Calu3 (cell line): ENCODE measurements around the gene PDE6A. TPM values are rescaled to one million over a fixed set of nuclear protein-coding genes. Genes with fewer than 3 reads are reported as not detected.

Experiments
- BruUV-seq: library from RNA; stranded (reverse); fragments of 400-500 nt; replicated peaks from 2 replicates; lab custom pipeline; 2021; lab: Mats Ljungman, UMichigan
- CTCF ChIA-PET: fragments of 300-600 bp; sonication (Branson Sonifier 250); formaldehyde crosslinking; loops from one replicate; lab custom pipeline; 2022; ENCODE audit warnings: antibody characterized with exemption; lab: Charles Lee
- DNase-seq: peaks from one replicate; pipeline ENCODE4 v3.0.0; 2022
- H3K27ac Mint-ChIP-seq: one replicate; pipeline ENCODE4 v1.8.0; 2022; ENCODE audit warnings: mixed read lengths; ENCODE audit not compliant: unreplicated experiment
- H3K27me3 Mint-ChIP-seq: one replicate; pipeline ENCODE4 v1.8.0; 2022; ENCODE audit warnings: mixed read lengths; ENCODE audit not compliant: unreplicated experiment
- H3K36me3 Mint-ChIP-seq: one replicate; pipeline ENCODE4 v1.8.0; 2022; ENCODE audit warnings: mild to moderate bottlenecking, moderate library complexity, mixed read lengths; ENCODE audit not compliant: insufficient read depth, unreplicated experiment
- H3K4me1 Mint-ChIP-seq: one replicate; pipeline ENCODE4 v1.8.0; 2022; ENCODE audit warnings: mild to moderate bottlenecking, low read depth, mixed read lengths; ENCODE audit not compliant: unreplicated experiment
- H3K4me3 Mint-ChIP-seq: one replicate; pipeline ENCODE4 v1.8.0; 2022; ENCODE audit warnings: mild to moderate bottlenecking, low read depth, moderate library complexity, mixed read lengths; ENCODE audit not compliant: unreplicated experiment
- H3K9me3 Mint-ChIP-seq: one replicate; pipeline ENCODE4 v1.8.0; 2022; ENCODE audit warnings: low read depth, mixed read lengths; ENCODE audit not compliant: unreplicated experiment
- intact Hi-C: fragments of 100-400 bp; cut with micrococcal nuclease; formaldehyde crosslinking; loops from one replicate; pipeline ENCODE4 v1.10.0; 2022; ENCODE audit not compliant: unreplicated experiment
- total RNA-seq: library from RNA; stranded (reverse); gene quantifications from 2 replicates; pipeline ENCODE4 v1.2.3, GENCODE V29; 2022
- TF ChIP-seq, protein P1 (sequence below): fragments of 200-600 bp; IDR thresholded peaks from one replicate; pipeline ENCODE4 v1.8.0; 2022; ENCODE audit warnings: antibody characterized with exemption; ENCODE audit not compliant: unreplicated experiment

Gene PDE6A
- total RNA-seq, 1 experiment from 2014 or later, result not detected

DNA sequence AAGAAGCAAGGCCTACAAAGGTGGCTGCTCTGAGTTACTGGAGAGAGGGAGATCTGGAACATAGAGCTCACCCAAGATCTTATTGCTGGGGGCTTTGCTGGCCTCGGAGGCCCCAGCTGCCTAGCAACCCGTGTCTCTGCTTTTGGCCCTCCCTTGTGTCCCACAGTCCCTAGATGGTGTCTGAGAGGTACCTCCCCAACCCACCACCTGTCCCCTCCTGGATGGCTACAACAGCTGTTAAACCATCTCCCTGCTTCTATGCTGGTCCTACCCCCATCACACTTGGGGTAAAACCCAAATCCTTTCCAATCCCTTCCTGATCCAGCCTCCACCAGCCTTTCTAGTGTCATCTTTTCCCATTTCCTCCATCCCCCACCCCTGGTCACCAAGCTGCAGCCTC is 127.9 kb downstream of the PDE6A start:
- no peak overlapping the region for H3K27ac Mint-ChIP-seq
- no peak overlapping the region for H3K4me3 Mint-ChIP-seq
- H3K36me3 Mint-ChIP-seq, result no peaks in the 10 kb centered on the region
- CTCF ChIA-PET, result interaction anchor here (0.6 to 1.3 kb wide), 3 partner anchors 8 to 185 kb away, joined by 3 to 5 read pairs (median 5); no protein-coding TSS in a partner anchor
- no peaks in the 10 kb centered on the region for H3K4me1 Mint-ChIP-seq
- no peaks in the 10 kb centered on the region for H3K9me3 Mint-ChIP-seq
- intact Hi-C loops, result no loop called here
- TF ChIP-seq, protein P1, sequence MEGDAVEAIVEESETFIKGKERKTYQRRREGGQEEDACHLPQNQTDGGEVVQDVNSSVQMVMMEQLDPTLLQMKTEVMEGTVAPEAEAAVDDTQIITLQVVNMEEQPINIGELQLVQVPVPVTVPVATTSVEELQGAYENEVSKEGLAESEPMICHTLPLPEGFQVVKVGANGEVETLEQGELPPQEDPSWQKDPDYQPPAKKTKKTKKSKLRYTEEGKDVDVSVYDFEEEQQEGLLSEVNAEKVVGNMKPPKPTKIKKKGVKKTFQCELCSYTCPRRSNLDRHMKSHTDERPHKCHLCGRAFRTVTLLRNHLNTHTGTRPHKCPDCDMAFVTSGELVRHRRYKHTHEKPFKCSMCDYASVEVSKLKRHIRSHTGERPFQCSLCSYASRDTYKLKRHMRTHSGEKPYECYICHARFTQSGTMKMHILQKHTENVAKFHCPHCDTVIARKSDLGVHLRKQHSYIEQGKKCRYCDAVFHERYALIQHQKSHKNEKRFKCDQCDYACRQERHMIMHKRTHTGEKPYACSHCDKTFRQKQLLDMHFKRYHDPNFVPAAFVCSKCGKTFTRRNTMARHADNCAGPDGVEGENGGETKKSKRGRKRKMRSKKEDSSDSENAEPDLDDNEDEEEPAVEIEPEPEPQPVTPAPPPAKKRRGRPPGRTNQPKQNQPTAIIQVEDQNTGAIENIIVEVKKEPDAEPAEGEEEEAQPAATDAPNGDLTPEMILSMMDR, result no peak
- no peak for DNase-seq
- H3K27me3 Mint-ChIP-seq, result no peaks in the 10 kb centered on the region
- no TSS peak for BruUV-seq

DNA sequence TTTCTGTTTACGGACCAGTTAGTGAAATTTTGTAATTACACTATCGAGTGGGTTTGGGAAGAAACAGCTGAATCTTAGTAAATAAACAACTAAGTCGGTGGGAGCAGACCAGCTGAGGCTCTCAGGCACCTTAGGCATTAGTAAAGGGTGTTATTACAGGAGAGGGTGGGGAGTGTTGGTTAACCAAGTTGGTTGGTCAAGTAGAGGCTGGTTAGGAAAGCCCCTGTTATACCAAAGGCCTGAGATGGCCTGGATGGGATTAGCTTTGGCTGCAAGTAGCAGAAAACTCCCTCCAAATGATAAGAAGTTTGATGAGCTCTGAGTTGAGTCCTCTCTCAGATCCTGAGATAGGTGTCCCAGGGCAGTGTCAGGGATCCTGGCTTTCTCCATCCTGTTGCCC is 133.1 kb downstream of the PDE6A start:
- no peaks in the 10 kb centered on the region for H3K27me3 Mint-ChIP-seq
- no peaks in the 10 kb centered on the region for H3K4me1 Mint-ChIP-seq
- no peak for DNase-seq
- TF ChIP-seq, protein P1, result no peak
- no peak overlapping the region for H3K4me3 Mint-ChIP-seq
- intact Hi-C loops, result no loop called here
- H3K27ac Mint-ChIP-seq, result no peak overlapping the region
- no TSS peak for BruUV-seq
- no peaks in the 10 kb centered on the region for H3K9me3 Mint-ChIP-seq
- CTCF ChIA-PET, result no interaction called here
- no peaks in the 10 kb centered on the region for H3K36me3 Mint-ChIP-seq

DNA sequence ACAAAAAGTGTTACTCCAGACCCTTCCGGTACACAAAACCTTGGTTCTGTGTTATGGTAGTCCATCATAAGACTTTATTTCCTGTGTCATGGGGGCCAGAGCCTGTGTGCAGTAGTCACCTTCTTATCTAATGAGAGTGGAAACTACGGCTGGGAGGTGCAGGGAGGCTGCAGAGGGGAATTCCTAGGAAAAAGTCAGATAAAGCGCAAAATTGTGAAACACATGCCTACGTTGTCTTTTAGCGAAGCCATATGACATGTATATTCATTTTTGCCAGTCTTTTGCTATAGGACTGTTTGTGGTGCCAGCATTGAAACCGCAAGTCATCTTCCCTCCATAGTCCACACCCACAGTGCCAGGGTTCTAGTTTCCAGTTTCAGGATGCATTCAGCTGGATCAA is 133.7 kb downstream of the PDE6A start:
- CTCF ChIA-PET, result no interaction called here
- H3K9me3 Mint-ChIP-seq, result no peaks in the 10 kb centered on the region
- H3K4me3 Mint-ChIP-seq, result no peak overlapping the region
- H3K27me3 Mint-ChIP-seq, result no peaks in the 10 kb centered on the region
- no peaks in the 10 kb centered on the region for H3K4me1 Mint-ChIP-seq
- no peak overlapping the region for H3K27ac Mint-ChIP-seq
- DNase-seq, result no peak
- intact Hi-C loops, result no loop called here
- BruUV-seq, result no TSS peak
- TF ChIP-seq, protein P1, result no peak
- H3K36me3 Mint-ChIP-seq, result no peaks in the 10 kb centered on the region

DNA sequence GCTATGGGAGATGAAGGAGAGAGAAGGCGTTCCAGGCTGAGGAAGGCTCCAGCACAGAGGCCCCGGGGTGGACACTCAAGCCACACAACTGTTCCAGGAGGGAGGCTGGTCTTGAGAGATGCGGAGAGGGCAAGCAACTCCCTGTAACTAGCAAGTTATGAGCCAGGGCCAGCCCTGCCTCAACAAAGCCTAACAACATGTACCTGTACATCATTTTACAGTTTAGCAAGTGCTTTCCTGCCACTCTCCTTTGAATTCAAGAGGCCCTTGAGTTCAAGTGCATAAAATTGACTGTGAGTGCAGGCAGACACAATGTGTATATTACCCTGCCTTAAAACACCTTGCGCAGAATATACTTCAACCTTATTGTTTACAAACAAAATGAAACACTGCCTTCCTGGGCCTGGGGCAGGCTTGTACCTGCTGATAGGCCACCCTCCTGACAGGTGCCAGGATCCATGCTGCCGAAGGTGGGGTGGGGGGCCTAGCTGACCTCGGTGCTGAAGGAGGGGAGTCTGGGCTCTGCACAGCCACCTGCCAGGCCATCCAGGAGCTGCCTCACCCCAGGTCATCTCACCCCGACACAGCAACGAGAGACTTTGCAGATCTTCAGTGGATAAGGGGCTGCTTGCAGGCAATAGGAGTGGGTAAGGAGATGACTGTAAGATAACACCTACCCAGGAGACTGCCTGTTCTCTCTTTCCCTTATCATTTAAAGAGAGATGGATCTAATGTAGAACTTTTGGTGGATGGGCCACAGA is 134.5 kb downstream of the PDE6A start:
- no peak overlapping the region for H3K27ac Mint-ChIP-seq
- no peak overlapping the region for H3K4me3 Mint-ChIP-seq
- no peaks in the 10 kb centered on the region for H3K27me3 Mint-ChIP-seq
- intact Hi-C loops, result no loop called here
- BruUV-seq, result no TSS peak
- no peak for DNase-seq
- no peaks in the 10 kb centered on the region for H3K4me1 Mint-ChIP-seq
- CTCF ChIA-PET, result no interaction called here
- no peaks in the 10 kb centered on the region for H3K36me3 Mint-ChIP-seq
- TF ChIP-seq, protein P1, result no peak
- no peaks in the 10 kb centered on the region for H3K9me3 Mint-ChIP-seq
